Neural crest cell (in vitro differentiated cells): ENCODE results near the gene ETV3L. TPM values are rescaled to one million over a fixed set of nuclear protein-coding genes. Genes with fewer than 3 reads are reported as not detected.
"Not testable (repeated sequence)": the region's sequence is repeated elsewhere in the genome, so short reads cannot be mapped to it uniquely, and the experiment has no call there.

Source experiments
- DNase-seq: peaks from one replicate; pipeline ENCODE4 v3.0.0; 2021; ENCODE audit warnings: low read depth, mixed read lengths, low spot score
- H3K27ac Mint-ChIP-seq: one replicate; pipeline ENCODE4 v1.8.0; 2021; ENCODE audit warnings: mild to moderate bottlenecking, mixed read lengths; ENCODE audit not compliant: unreplicated experiment
- H3K27me3 Mint-ChIP-seq: 2 replicates; pipeline ENCODE4 v1.8.0; 2021; ENCODE audit warnings: low read depth, mild to moderate bottlenecking, mixed read lengths
- H3K36me3 Mint-ChIP-seq: 2 replicates; pipeline ENCODE4 v1.8.0; 2021; ENCODE audit warnings: low read depth, mild to moderate bottlenecking, mixed read lengths
- H3K4me1 Mint-ChIP-seq: 2 replicates; pipeline ENCODE4 v1.8.0; 2021; ENCODE audit warnings: mixed read lengths
- H3K4me3 Mint-ChIP-seq: one replicate; pipeline ENCODE4 v1.8.0; 2021; ENCODE audit warnings: mild to moderate bottlenecking, mixed read lengths
- H3K9me3 Mint-ChIP-seq: 2 replicates; pipeline ENCODE4 v1.8.0; 2021; ENCODE audit warnings: mixed read lengths
- total RNA-seq: library from RNA; stranded (reverse); gene quantifications from 2 replicates; pipeline ENCODE4 v1.2.1, GENCODE V29; 2021
- TF ChIP-seq, protein P1 (sequence below): fragments of 200-600 bp; sonication (generic); conservative IDR thresholded peaks from 2 replicates; pipeline ENCODE4 v1.5.0; 2021; ENCODE audit warnings: antibody characterized with exemption, mild to moderate bottlenecking

The ETV3L gene
- total RNA-seq, 1 donor from 2014 or later, result 0.19 TPM

DNA sequence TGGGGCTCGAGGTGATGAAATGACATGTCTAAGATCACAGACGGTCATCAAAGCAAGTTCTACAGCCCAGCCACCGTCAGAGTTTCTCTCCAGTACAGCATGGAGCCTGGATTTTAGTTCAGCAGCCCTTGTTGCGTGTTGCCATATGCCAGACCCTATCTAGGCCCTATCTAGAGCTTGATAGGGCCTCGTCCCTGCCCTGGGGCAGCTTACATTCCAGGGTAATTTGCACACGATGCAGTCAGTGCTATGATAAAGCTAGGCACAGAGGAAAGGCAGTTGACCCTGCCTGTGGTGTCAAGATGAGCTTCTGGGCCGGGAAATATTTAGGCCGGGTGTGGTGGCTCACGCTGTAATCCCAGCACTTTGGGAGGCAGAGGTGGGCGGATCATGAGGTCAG lies 18.9 kb downstream of the ETV3L start:
- Mint-ChIP-seq H3K27ac (no peak overlapping the region), H3K9me3 (peaks cover 3% of the 10 kb centered on the region), H3K4me1 (peaks cover 3% of the 10 kb centered on the region), H3K36me3 (no peaks in the 10 kb centered on the region), H3K4me3 (no peak overlapping the region), H3K27me3 (no peaks in the 10 kb centered on the region)
- TF ChIP-seq, protein P1, sequence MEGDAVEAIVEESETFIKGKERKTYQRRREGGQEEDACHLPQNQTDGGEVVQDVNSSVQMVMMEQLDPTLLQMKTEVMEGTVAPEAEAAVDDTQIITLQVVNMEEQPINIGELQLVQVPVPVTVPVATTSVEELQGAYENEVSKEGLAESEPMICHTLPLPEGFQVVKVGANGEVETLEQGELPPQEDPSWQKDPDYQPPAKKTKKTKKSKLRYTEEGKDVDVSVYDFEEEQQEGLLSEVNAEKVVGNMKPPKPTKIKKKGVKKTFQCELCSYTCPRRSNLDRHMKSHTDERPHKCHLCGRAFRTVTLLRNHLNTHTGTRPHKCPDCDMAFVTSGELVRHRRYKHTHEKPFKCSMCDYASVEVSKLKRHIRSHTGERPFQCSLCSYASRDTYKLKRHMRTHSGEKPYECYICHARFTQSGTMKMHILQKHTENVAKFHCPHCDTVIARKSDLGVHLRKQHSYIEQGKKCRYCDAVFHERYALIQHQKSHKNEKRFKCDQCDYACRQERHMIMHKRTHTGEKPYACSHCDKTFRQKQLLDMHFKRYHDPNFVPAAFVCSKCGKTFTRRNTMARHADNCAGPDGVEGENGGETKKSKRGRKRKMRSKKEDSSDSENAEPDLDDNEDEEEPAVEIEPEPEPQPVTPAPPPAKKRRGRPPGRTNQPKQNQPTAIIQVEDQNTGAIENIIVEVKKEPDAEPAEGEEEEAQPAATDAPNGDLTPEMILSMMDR, result no peak
- no peak for DNase-seq

DNA sequence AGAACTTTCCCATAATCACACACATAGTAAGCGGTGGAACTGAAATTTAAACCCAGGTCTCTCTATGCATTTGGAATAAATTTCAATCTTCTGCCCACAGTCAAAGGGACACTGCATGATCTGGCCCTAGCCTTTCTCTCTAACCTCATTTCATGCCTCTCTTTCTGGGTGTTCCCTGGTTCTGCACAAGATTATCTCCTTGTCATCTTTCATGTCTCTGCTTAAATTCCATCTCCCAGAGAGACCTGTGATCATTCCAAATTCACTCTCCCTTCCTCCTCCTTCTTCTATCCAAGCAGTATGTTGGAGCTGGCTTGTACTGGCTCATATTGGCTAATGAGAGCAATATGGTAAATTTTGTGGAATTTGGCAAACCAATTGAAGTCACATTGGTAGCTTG lies 22.2 kb downstream of the ETV3L start:
- Mint-ChIP-seq H3K4me1 (peaks cover 13% of the 10 kb centered on the region), H3K9me3 (peaks cover 3% of the 10 kb centered on the region), H3K27ac (no peak overlapping the region), H3K27me3 (no peaks in the 10 kb centered on the region), H3K36me3 (no peaks in the 10 kb centered on the region), H3K4me3 (no peak overlapping the region)
- DNase-seq, result no peak
- TF ChIP-seq, protein P1, result no peak

DNA sequence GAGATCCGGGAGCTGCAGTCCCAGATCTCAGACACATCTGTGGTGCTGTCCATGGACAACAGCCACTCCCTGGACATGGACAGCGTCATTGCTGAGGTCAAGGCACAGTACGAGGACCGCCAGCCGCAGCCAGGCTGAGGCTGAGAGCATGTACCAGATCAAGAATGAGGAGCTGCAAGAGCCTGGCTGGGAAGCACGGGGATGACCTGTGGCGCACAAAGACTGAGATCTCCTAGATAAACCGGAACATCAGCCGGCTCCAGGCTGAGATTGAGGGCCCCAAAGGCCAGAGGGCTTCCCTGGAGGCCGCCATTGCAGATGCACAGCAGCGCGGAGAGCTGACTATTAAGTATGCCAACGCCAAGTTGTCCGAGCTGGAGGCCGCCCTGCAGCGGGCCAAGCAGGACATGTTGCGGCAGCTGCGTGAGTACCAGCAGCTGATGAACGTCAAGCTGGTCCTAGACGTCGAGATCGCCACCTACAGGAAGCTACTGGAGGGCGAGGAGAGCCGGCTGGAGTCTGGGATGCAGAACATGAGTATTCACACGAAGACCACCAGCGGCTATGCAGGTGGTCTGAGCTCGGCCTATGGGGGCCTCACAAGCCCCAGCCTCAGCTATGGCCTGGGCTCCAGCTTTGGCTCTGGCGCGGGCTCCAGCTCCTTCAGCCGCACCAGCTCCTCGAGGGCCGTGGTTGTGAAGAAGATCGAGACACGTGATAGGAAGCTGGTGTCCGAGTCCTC lies 25.5 kb downstream of the ETV3L start:
- Mint-ChIP-seq H3K4me1 (peaks cover 10% of the 10 kb centered on the region), H3K9me3 (peaks cover 2% of the 10 kb centered on the region), H3K27ac (no peak overlapping the region), H3K4me3 (no peak overlapping the region), H3K27me3 (no peaks in the 10 kb centered on the region), H3K36me3 (no peaks in the 10 kb centered on the region)
- TF ChIP-seq, protein P1, result peak; percentile 71
- peak; percentile 65 for DNase-seq

DNA sequence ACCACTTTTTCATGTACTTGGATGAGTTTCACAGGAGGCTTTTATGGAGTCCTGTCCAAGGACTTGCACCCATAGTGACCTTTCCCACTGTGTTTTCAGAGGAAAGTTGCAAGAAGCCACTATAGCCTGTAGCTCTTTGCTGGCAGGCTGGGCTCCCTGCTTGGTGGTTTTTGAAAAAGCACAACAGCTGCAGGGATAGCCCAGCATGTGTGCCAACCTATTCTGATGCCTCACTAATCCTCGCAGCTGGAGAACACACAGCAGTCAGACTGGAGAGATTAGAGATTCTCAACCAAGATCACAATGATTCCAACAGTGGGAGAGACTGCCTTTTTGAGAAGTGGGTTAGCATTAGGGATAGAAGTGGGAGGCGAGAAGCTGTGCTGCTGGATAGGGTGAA lies 30.0 kb downstream of the ETV3L start:
- peaks cover 10% of the 10 kb centered on the region for H3K4me1 Mint-ChIP-seq
- TF ChIP-seq, protein P1, result no peak
- H3K36me3 Mint-ChIP-seq, result no peaks in the 10 kb centered on the region
- peaks cover 2% of the 10 kb centered on the region for H3K9me3 Mint-ChIP-seq
- H3K27me3 Mint-ChIP-seq, result peaks cover 2% of the 10 kb centered on the region
- no peak for DNase-seq
- H3K4me3 Mint-ChIP-seq, result no peak overlapping the region
- H3K27ac Mint-ChIP-seq, result no peak overlapping the region

DNA sequence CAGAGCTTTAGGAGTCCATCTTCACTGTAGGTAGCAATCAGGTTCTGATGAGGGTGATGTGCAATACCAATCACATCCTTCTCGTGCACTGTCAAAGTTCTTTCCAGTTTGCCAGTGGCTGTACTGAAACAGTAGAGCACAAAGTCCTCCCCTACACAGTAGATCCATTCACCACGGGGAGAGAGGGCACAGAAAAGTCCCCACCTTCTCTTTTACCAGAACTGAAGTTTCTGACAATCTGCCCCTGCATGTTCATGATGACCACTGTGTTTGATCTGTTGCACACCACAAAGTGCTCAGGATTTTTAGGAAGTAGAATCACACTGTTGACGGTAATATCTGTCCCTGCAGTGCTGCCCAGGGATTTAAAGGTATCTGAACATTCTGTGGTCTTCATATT lies 40.4 kb downstream of the ETV3L start:
- not testable (repeated sequence) for H3K4me3 Mint-ChIP-seq, H3K27ac Mint-ChIP-seq, H3K9me3 Mint-ChIP-seq, H3K27me3 Mint-ChIP-seq, H3K36me3 Mint-ChIP-seq, H3K4me1 Mint-ChIP-seq, DNase-seq

DNA sequence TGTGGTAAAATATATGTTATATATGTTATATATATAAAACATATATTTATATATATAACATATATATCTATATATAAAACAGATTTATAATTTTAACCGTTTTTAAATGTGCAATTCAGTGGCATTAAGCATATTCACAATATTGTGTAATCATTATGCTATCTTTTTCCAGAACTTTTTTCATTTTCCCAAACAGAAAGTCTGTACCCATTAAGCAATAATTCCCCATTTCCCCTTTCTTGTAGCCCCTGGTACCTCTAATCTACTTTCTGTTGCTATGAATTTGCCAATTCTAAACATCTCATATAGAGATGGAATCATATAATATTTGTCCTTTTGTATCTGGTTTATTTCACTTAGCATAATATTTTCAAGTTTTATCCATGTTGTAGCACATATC lies 43.3 kb downstream of the ETV3L start:
- peaks cover 8% of the 10 kb centered on the region for H3K9me3 Mint-ChIP-seq
- TF ChIP-seq, protein P1, result no peak
- H3K4me3 Mint-ChIP-seq, result no peak overlapping the region
- DNase-seq, result no peak
- H3K27me3 Mint-ChIP-seq, result peaks cover under 1% of the 10 kb centered on the region
- H3K27ac Mint-ChIP-seq, result no peak overlapping the region
- H3K4me1 Mint-ChIP-seq, result peaks cover 6% of the 10 kb centered on the region
- peaks cover under 1% of the 10 kb centered on the region for H3K36me3 Mint-ChIP-seq

DNA sequence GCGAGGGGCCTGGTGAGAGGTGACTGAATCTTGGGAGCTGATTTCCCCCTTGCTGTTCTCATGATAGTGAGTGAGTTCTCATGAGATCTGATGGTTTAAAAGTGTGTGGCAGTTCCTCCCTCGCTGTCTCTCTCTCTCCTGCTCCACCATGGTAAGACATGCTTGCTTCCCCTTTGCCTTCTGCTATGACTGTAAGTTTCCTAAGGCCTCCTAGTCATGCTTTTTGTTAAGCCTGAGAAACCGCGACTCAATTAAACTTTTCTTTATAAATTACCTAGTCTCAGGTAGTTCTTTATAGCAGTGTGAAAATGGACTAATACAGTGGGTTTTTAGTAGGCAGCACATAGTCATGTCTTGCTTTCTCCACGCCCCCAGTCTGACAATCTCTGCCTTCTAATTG lies 43.9 kb downstream of the ETV3L start:
- not testable (repeated sequence) for H3K4me3 Mint-ChIP-seq, H3K9me3 Mint-ChIP-seq, H3K36me3 Mint-ChIP-seq, H3K27ac Mint-ChIP-seq, H3K27me3 Mint-ChIP-seq, H3K4me1 Mint-ChIP-seq, DNase-seq
